GM11168 (cell line): ENCODE results near the gene NPEPPS.
"Not testable (repeated sequence)": the region's sequence is repeated elsewhere in the genome, so short reads cannot be mapped to it uniquely, and the experiment has no call there.

Experiments used
- in situ Hi-C: fragments of 300-500 bp; cut with MboI; formaldehyde crosslinking; loops from one replicate; pipeline ENCODE4 v1.12.0; 2022; ENCODE audit warnings: low sequenced_read_pairs; ENCODE audit not compliant: unreplicated experiment

The NPEPPS gene, protein sequence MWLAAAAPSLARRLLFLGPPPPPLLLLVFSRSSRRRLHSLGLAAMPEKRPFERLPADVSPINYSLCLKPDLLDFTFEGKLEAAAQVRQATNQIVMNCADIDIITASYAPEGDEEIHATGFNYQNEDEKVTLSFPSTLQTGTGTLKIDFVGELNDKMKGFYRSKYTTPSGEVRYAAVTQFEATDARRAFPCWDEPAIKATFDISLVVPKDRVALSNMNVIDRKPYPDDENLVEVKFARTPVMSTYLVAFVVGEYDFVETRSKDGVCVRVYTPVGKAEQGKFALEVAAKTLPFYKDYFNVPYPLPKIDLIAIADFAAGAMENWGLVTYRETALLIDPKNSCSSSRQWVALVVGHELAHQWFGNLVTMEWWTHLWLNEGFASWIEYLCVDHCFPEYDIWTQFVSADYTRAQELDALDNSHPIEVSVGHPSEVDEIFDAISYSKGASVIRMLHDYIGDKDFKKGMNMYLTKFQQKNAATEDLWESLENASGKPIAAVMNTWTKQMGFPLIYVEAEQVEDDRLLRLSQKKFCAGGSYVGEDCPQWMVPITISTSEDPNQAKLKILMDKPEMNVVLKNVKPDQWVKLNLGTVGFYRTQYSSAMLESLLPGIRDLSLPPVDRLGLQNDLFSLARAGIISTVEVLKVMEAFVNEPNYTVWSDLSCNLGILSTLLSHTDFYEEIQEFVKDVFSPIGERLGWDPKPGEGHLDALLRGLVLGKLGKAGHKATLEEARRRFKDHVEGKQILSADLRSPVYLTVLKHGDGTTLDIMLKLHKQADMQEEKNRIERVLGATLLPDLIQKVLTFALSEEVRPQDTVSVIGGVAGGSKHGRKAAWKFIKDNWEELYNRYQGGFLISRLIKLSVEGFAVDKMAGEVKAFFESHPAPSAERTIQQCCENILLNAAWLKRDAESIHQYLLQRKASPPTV

DNA sequence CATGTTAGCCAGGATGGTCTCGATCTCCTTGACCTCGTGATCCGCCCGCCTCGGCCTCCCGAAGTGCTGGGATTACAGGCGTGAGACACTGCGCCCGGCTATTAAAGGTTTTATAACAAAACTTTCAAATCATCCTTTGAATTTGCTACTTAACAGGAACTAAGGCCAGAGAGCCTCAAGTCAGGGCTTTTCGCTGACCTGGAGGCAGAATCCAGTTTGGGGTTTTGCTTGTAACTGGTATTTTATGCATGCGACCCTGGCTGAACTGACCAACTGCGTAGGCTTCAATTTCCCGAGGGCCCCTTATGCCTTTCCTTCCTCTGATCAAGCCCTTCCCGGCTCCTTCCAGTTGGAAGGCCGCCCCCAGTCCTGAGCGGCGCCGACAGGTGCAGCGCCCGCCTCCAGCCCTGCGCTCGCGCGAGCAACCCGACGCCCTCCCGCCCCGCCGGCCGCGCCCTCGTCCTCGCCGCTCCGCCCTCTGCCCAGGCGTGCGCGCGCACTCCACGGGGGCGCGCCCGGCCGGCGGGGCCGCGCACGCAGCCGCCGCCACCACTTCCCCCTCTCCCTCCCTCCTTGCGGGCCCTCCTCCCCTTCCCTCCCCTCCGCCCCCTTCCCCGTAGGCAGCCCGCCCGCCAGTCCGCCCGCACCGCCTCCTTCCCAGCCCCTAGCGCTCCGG lies at the start of gene NPEPPS:
TSS of gene NPEPPS (plus strand) at position 552 of the 676 bp plus-strand sequence. CDS start 193 bp downstream, outside the sequence.
- in situ Hi-C loops = not testable (repeated sequence)

DNA sequence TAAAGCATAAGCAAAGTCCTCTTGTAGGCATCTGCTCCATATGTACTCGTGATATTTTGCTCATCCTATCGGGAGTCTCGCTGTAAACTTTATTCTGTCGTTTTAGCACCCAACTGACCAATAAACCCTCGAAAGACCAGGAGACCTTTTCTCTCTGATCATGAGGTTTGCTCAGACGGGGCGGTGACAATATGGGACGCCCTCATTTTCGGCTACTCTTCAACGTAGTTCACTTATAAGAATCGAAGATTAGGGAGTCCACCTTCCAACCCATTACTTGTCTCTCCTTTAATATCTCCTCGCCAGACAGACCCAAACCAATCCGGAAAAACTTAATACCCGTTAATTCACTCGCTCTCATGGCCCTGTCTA lies 39.1 kb upstream of the NPEPPS start:
- in situ Hi-C loops = not testable (repeated sequence)

GRCh38 chr17:47499074-47499473 lies 31.8 kb upstream of the NPEPPS start:
- in situ Hi-C loops = not testable (repeated sequence)

DNA sequence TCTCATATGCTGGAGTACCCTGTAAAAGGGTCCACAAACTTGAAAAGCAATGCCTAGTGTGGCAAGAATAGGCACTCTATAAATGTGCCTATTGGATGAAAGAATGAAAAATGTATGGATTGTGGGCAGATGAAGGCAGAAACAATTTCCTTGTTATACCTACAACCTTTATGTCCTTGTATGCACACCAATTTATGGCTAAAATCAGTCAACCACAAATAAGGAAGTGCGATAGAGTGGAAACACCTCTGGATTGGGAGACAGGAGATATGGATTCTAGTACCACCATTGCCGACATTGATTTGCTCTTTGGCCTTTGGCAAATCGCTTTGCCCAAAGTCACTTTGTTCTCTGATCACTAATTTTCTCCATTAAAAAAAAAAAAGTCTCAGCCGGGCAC lies 31.4 kb upstream of the NPEPPS start:
- in situ Hi-C loops = not testable (repeated sequence)

GRCh38 chr17:47500620-47501019 lies 30.3 kb upstream of the NPEPPS start:
- in situ Hi-C loops = loop anchor here (25.0 kb wide), 1 partner anchor 112 kb away; no protein-coding TSS in a partner anchor

DNA sequence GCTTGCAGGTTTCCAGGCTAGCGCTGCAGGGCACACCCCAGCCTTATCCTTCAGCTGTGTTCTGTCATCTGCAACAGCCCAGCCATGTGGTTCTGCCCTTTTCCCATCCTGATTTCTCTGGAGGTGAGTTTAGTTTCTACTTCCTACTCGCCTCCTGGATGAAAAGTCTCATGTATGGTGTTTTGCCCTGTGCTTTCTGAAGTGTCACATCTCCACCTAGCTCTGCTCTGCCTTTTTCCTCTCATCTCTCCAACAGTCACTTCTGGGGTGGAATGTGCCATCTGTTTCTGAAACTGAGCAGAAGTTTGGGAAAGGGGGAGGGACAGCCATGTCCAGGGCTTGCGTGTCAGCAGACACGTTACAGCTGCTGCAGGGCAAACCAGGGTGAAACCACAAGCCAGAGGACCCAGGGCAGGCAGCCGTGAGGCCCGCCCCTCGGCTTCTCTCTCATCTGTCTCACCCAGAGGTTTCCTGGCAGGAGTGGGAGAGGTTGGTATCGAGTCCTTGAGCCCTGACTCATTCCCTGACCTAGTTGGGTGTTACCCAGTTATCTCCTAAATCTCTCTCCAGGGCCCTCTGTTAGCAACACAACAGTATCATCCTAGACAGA lies 28.7 kb upstream of the NPEPPS start:
- in situ Hi-C loops = loop anchor here (25.0 kb wide), 1 partner anchor 110 kb away; no protein-coding TSS in a partner anchor

DNA sequence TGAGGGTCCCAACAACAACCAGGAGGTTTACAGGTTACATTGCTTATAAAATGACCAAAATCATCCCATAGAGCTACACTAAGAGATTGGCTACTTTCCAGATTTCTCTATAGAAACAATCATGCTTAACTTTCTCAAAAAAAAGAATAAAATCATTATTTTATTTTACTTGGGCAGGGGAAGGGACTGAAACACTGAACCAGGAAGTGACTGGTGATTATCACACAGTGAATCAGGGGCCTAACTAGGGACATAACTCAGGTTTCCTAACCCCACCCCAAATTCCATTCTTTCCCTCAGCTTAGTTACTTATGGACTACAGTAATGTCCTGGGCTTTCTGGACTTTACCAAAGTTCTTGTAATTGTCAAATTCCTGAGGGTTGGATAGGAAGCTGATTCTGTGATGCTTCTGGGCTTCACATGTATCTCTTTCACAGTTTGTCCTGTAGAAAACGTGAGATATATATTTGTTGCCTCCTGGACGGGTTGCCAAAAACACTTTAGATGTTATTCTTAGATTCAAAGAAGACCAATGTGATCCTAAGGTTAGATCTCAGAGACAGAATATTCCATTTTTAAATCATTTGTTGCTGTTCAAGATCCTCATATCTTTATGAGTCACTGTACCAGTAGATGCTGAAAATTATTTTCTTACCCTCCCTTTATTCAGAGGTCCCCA lies 28.0 kb upstream of the NPEPPS start:
- in situ Hi-C loops = loop anchor here (25.0 kb wide), 1 partner anchor 109 kb away; no protein-coding TSS in a partner anchor

DNA sequence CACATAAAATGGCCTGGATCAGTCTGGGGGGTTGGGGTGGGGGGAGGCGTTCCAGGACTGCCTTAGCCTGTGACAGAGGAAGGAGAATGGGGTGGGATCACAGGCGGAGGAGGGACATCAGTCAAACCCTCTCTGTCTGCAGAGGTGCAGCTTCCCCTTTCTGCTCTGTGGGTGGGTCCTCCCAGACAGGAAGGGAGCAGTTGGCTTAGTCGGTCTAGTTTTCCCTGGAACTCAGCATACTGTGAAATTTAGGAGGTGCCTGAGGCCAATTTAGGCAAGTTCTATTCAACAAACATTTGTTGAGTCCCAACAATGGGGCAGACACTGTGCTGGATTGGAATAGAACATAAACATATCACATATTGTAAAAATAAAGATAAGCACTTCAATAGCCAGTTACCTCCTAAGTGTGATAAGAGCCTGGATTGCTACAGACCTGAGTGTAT lies 19.2 kb upstream of the NPEPPS start:
- in situ Hi-C loops = loop anchor here (25.0 kb wide), 1 partner anchor 101 kb away; no protein-coding TSS in a partner anchor

DNA sequence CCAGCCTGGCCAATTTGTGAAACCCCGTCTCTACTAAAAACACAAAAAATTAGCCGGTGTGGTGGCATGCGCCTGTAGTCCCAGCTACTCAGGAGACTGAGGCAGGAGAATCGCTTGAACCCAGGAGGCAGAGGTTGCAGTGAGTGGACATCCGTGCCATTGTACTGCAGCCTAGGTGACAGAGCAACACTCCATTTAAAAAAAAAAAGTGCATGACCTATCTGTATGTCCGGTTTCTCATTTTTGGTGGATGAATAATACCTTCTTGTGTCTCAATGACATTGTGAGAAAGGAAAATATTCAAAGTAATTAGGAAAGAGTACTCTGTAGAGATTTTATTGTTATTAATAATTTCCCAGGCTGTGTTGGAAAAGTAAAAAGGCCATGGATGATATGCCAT lies 17.6 kb upstream of the NPEPPS start:
- in situ Hi-C loops = loop anchor here (25.0 kb wide), 1 partner anchor 99 kb away; no protein-coding TSS in a partner anchor

DNA sequence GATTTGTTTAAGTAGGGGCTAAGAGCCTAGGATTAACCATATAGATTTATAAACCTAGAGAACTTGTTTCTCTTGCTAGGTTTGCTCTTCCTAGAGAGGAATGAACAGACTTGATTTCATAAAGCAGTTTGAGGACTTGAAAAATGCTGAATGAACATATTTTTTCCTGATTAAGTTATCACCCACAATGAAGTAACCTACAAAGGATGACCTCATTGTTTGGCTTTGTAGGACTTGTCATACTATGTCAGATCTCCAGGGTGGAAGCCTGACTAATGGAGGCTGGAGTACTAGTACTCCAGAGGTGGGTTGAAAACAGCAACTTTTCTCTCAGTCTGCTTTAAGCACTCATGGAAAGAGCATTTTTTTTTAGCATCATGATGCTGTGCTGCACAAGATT lies 12.0 kb upstream of the NPEPPS start:
- in situ Hi-C loops = loop anchor here (25.0 kb wide), 1 partner anchor 93 kb away; no protein-coding TSS in a partner anchor

GRCh38 chr17:47519365-47519764 lies 11.5 kb upstream of the NPEPPS start:
- in situ Hi-C loops = loop anchor here (25.0 kb wide), 1 partner anchor 93 kb away; no protein-coding TSS in a partner anchor

- in situ Hi-C loops = loop anchor here (25.0 kb wide), 1 partner anchor 92 kb away; no protein-coding TSS in a partner anchor
These were observed 10.6 kb upstream of the NPEPPS start for GRCh38 chr17:47520279-47520678.

DNA sequence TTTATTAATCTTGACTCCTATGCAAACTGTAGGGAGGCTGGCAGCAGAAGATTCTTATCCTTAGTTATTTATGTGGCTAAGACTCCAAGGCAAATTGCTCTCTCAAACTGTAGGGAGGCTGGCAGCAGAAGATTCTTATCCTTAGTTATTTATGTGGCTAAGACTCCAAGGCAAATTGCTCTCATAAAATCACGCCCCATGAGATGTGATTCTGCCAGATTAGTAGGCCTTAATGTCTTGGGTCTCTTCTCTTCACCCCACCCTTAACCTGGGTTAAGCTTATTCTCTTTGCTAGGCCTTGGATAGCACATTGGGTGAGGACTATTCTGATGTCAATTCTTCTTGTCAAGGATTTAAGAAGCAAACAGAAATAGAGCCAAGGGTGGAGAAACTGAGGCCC lies 9.5 kb upstream of the NPEPPS start:
- in situ Hi-C loops = loop anchor here (25.0 kb wide), 1 partner anchor 91 kb away; no protein-coding TSS in a partner anchor

GRCh38 chr17:47522341-47522740 lies 8.6 kb upstream of the NPEPPS start:
- in situ Hi-C loops = loop anchor here (25.0 kb wide), 1 partner anchor 90 kb away; no protein-coding TSS in a partner anchor

- in situ Hi-C loops = not testable (repeated sequence)
These were observed 419 bp downstream of the NPEPPS start for GRCh38 chr17:47531233-47531820.

- in situ Hi-C loops = not testable (repeated sequence)
These were observed 8.2 kb downstream of the NPEPPS start for GRCh38 chr17:47539085-47539484.

- in situ Hi-C loops = not testable (repeated sequence)
These were observed 10.8 kb downstream of the NPEPPS start for GRCh38 chr17:47541676-47542075.

- in situ Hi-C loops = not testable (repeated sequence)
These were observed 13.4 kb downstream of the NPEPPS start for GRCh38 chr17:47544327-47544726.
